HEK293 (cell line): ENCODE data around the gene LETM1.

Experiments used
- GLI4 ChIP-seq: fragments of 450-650 bp; formaldehyde crosslinking; IDR thresholded peaks from 2 replicates; pipeline ENCODE4 v1.5.1; 2016; ENCODE audit warnings: missing biosample characterization, missing genetic modification characterization
- IKZF3 ChIP-seq: fragments of 450-650 bp; IDR thresholded peaks from 2 replicates; pipeline ENCODE4 v1.5.0; 2018; ENCODE audit warnings: missing biosample characterization, mild to moderate bottlenecking, missing genetic modification characterization, moderate library complexity
- KLF1 ChIP-seq: fragments of 450-650 bp; formaldehyde crosslinking; IDR thresholded peaks from 2 replicates; pipeline ENCODE4 v1.5.1; 2016; ENCODE audit warnings: missing biosample characterization, missing genetic modification characterization
- REPIN1 ChIP-seq: fragments of 450-650 bp; formaldehyde crosslinking; IDR thresholded peaks from 2 replicates; pipeline ENCODE4 v1.5.1; 2017; ENCODE audit warnings: missing biosample characterization, missing genetic modification characterization, low read depth
- ZNF2 ChIP-seq: fragments of 450-650 bp; formaldehyde crosslinking; IDR thresholded peaks from 2 replicates; pipeline ENCODE4 v1.5.1; 2016; ENCODE audit warnings: missing biosample characterization, missing genetic modification characterization
- ZNF214 ChIP-seq: fragments of 450-650 bp; formaldehyde crosslinking; IDR thresholded peaks from 2 replicates; pipeline ENCODE4 v1.5.1; 2017; ENCODE audit warnings: missing biosample characterization, mild to moderate bottlenecking, missing genetic modification characterization, borderline replicate concordance
- ZNF549 ChIP-seq: fragments of 450-650 bp; IDR thresholded peaks from 2 replicates; pipeline ENCODE4 v1.5.1; 2018; ENCODE audit warnings: missing biosample characterization, missing genetic modification characterization, mild to moderate bottlenecking, inconsistent platforms, moderate library complexity
- ZNF558 ChIP-seq: fragments of 450-650 bp; formaldehyde crosslinking; IDR thresholded peaks from 2 replicates; pipeline ENCODE4 v1.5.1; 2016; ENCODE audit warnings: missing biosample characterization, missing genetic modification characterization
- ZNF621 ChIP-seq: fragments of 450-650 bp; formaldehyde crosslinking; IDR thresholded peaks from 2 replicates; pipeline ENCODE4 v1.5.1; 2017; ENCODE audit warnings: missing biosample characterization, missing genetic modification characterization
- ZSCAN18 ChIP-seq: fragments of 450-650 bp; formaldehyde crosslinking; IDR thresholded peaks from 2 replicates; pipeline ENCODE4 v1.5.1; 2016; ENCODE audit warnings: missing biosample characterization, missing genetic modification characterization
- TF ChIP-seq, protein P1 (sequence below): fragments of 450-650 bp; formaldehyde crosslinking; IDR thresholded peaks from 2 replicates; pipeline ENCODE4 v1.5.1; 2016; ENCODE audit warnings: missing biosample characterization, missing genetic modification characterization
- TF ChIP-seq, protein P2 (sequence below): fragments of 450-650 bp; formaldehyde crosslinking; IDR thresholded peaks from 2 replicates; pipeline ENCODE4 v1.5.1; 2017; ENCODE audit warnings: missing biosample characterization, missing genetic modification characterization
- TF ChIP-seq, protein P3 (sequence below): fragments of 450-650 bp; formaldehyde crosslinking; IDR thresholded peaks from 2 replicates; pipeline ENCODE4 v1.5.1; 2017; ENCODE audit warnings: missing biosample characterization, missing genetic modification characterization

- TF ChIP-seq, protein P1, sequence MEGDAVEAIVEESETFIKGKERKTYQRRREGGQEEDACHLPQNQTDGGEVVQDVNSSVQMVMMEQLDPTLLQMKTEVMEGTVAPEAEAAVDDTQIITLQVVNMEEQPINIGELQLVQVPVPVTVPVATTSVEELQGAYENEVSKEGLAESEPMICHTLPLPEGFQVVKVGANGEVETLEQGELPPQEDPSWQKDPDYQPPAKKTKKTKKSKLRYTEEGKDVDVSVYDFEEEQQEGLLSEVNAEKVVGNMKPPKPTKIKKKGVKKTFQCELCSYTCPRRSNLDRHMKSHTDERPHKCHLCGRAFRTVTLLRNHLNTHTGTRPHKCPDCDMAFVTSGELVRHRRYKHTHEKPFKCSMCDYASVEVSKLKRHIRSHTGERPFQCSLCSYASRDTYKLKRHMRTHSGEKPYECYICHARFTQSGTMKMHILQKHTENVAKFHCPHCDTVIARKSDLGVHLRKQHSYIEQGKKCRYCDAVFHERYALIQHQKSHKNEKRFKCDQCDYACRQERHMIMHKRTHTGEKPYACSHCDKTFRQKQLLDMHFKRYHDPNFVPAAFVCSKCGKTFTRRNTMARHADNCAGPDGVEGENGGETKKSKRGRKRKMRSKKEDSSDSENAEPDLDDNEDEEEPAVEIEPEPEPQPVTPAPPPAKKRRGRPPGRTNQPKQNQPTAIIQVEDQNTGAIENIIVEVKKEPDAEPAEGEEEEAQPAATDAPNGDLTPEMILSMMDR (tag by site-specific recombination) = no peak
- no peak for TF ChIP-seq ZNF2 (tag by site-specific recombination)
- TF ChIP-seq ZNF549 (tag by site-specific recombination) = no peak
- TF ChIP-seq IKZF3 (tag by site-specific recombination) = no peak
- TF ChIP-seq ZSCAN18 (tag by site-specific recombination) = no peak
- TF ChIP-seq, protein P2, sequence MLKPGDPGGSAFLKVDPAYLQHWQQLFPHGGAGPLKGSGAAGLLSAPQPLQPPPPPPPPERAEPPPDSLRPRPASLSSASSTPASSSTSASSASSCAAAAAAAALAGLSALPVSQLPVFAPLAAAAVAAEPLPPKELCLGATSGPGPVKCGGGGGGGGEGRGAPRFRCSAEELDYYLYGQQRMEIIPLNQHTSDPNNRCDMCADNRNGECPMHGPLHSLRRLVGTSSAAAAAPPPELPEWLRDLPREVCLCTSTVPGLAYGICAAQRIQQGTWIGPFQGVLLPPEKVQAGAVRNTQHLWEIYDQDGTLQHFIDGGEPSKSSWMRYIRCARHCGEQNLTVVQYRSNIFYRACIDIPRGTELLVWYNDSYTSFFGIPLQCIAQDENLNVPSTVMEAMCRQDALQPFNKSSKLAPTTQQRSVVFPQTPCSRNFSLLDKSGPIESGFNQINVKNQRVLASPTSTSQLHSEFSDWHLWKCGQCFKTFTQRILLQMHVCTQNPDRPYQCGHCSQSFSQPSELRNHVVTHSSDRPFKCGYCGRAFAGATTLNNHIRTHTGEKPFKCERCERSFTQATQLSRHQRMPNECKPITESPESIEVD (tag by site-specific recombination) = no peak
- no peak for TF ChIP-seq GLI4 (tag by site-specific recombination)
- TF ChIP-seq, protein P3, sequence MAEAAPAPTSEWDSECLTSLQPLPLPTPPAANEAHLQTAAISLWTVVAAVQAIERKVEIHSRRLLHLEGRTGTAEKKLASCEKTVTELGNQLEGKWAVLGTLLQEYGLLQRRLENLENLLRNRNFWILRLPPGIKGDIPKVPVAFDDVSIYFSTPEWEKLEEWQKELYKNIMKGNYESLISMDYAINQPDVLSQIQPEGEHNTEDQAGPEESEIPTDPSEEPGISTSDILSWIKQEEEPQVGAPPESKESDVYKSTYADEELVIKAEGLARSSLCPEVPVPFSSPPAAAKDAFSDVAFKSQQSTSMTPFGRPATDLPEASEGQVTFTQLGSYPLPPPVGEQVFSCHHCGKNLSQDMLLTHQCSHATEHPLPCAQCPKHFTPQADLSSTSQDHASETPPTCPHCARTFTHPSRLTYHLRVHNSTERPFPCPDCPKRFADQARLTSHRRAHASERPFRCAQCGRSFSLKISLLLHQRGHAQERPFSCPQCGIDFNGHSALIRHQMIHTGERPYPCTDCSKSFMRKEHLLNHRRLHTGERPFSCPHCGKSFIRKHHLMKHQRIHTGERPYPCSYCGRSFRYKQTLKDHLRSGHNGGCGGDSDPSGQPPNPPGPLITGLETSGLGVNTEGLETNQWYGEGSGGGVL (tag by site-specific recombination) = no peak
- no peak for TF ChIP-seq ZNF558 (tag by site-specific recombination)
- TF ChIP-seq ZNF621 = no peak
- TF ChIP-seq REPIN1 = no peak
- TF ChIP-seq KLF1 = no peak
- TF ChIP-seq ZNF214 (tag by site-specific recombination) = no peak
Observed at GRCh38 chr4:1846580-1846979, 9.4 kb downstream of the LETM1 start.
